Measurements from ENCODE around the gene LYST.

Gene LYST

GRCh38 chr1:235749755-235750300 lies 116.9 kb downstream of the LYST start:
- no peak for DNase-seq

GRCh38 chr1:235748747-235749146 lies 118.0 kb downstream of the LYST start:
- no peak for DNase-seq

DNA sequence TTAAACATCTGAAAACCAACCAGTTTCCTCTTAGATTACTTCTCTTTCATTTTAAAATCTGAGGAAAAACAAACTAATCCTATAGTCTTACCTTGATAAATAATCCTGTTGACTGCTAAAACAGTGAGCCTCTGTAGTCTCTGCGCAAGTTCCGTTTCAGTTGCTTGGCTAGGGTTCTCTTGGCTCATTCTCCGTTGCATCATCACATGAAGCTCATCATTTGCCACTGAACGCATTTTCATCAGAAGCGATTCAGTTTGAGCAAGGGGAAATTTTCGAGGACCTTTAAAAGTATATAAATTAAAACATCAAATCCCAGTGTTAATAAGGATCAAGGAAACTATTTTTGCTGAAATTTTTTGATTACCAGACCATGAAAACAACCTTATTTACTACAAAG lies 120.5 kb downstream of the LYST start:
- no peak for DNase-seq

GRCh38 chr1:235745503-235746136 lies 121.1 kb downstream of the LYST start:
- no peak for DNase-seq

GRCh38 chr1:235742914-235743599 lies 123.6 kb downstream of the LYST start:
- no peak for DNase-seq

GRCh38 chr1:235741294-235741693 lies 125.4 kb downstream of the LYST start:
- no peak for DNase-seq

DNA sequence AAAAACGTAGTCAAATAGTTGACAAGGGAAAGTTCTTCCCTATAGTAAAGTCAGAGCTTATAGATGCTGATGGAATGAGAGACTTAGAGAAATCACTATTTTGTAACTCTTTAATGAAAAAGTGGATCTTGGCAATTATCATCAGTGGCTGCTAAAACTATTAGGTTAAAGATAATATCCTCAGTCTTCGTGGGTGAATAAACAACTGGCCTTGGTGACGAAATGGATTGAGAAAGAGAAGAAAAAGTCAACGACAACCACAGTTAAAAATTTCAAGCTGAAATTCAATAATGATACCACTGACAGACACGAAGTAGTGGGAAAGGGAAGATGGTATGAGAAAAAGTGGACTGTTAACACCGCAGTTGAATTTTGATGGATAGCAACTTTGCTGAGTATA lies 127.1 kb downstream of the LYST start:
- no peak for DNase-seq

DNA sequence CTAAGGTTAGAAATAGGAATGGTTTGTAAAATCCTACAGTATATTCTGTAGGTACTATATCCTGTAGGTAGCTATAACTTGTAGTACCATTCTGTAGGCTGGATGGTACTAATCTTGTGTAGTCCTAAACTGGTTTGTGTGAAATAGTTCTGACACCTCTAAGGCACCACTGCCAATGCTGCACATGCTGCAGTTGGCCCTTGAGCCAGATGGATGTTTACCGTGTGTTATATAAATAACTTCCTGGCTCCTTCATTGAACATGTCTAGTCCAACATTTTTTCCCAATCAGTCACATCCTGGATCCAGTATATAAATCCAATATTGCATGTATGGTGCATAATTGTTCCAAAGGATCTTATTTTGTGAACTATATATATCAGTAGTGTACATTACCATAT lies 127.6 kb downstream of the LYST start:
- no peak for DNase-seq

DNA sequence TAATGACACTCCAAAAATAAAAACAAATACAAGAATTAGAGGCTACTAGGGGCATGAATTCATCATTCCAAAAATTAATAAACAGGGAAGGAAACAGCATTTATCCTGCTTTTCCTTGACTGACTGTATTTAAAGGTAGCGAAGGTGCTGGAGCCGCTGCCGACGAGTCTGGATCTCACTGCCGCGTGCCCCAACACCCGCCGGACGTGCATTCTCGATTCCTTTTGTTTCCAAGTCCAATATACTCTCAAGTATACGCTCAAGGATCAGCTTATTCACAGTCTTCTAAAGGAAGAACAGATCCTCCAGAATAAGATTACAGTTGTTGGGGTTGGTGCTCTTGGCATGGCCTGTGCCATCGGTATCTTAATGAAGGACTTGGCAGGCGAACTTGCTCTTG lies 129.0 kb downstream of the LYST start:
- no peak for DNase-seq

- DNase-seq: no peak
Measured at GRCh38 chr1:235736263-235736662, 130.4 kb downstream of the LYST start.

- no peak for DNase-seq
Measured at GRCh38 chr1:235735621-235736020, 131.1 kb downstream of the LYST start.

DNA sequence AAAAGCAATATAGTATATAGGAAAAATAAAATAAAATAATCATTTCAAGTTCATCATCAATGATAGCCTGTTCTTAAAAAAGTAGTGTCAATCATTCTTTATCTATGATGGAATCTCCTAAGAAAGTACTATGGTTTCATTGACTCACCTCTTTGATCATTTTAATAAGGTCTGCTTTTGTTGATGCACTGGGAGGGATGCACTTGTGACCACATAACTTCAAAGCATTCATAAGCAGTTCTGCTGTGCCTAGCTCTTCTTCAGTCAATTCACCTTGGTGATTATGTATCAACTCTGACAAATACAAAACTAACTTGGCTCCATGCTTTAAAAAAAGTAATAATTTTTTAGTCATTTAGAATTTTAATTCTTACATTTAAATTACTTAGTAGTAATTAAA lies 132.4 kb downstream of the LYST start:
- DNase-seq: no peak

DNA sequence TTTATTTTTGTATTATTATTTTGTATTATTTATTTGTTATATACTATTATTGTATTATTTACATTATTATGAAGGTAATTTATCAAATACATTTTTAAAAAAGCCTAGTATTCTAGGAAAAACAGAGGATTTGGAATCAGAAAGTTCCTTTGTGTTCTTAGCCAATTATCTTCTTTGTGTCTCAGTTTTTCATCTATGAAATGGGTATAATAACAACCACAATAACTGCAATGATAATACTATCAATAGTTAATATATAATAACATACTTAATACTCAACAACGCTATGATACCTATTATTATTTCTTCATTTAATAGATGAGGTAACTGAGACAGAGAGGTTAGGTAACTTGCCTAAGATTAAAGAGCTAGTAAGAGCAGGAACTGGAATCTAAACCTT lies 136.7 kb downstream of the LYST start:
- DNase-seq: no peak

DNA sequence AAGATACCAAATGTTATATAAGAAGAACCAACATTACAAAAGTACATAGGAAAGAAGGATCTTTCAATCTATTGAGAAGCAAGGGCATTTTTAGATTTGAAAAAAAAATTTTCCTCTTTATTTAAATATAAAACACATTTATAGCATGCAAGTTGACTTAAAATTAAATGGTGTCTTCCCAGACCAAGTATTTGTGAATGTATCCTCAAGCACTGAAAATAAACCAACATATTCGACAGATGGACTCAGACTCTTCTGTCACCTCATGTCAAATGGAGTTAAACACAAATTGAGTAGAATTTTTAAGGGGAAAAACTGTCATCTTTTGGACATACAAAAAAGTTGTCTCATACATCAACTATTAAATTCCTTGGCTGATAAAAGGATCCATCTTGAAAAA lies 140.1 kb downstream of the LYST start:
- DNase-seq: no peak

DNA sequence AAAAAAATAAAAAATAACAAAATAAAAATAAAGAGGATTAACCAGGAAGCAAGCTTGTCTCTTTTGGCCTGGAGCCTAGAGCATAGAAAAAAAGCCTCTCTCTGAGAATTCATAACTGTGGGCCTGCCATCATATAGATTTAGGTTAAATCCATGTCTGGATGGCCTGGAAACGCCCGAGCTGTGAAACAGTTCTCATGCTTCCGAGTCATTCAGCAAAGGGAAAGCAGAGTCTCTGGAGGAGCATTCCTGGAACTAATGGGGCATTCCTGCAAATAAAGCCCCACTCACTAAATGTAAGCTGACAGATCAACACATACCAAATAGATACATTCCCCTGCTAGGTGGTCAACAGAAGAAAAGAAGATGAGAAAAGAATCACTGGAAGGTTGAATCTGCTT lies 141.3 kb downstream of the LYST start:
- no peak for DNase-seq

DNA sequence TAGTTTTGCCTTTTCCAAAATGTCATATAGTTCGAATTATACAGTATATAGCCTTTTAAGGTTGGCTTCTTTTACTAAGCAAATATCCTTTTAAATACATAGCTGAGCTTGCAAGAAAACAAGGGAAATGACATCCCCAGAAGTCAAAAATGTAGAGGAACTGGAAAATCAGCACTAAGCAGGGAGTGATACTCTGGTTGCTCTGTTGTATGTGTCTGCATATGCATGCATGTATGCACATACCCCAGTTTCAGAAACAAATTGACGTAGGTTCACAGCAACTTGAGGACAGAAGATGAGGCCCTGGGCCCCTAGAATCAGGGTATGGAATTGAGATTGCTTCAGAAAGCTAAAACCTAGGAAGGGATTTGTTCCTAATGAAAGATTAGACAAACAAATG lies 142.0 kb downstream of the LYST start:
- DNase-seq: no peak

GRCh38 chr1:235722858-235723257 lies 143.8 kb downstream of the LYST start:
- DNase-seq: no peak

GRCh38 chr1:235721982-235722381 lies 144.7 kb downstream of the LYST start:
- no peak for DNase-seq

GRCh38 chr1:235720544-235720943 lies 146.2 kb downstream of the LYST start:
- no peak for DNase-seq

- DNase-seq: no peak
Measured at GRCh38 chr1:235714205-235714897, 152.4 kb downstream of the LYST start.

- DNase-seq: no peak
Measured at GRCh38 chr1:235712812-235713211, 153.9 kb downstream of the LYST start.

GRCh38 chr1:235710687-235711086 lies 156.0 kb downstream of the LYST start:
- DNase-seq: no peak

DNA sequence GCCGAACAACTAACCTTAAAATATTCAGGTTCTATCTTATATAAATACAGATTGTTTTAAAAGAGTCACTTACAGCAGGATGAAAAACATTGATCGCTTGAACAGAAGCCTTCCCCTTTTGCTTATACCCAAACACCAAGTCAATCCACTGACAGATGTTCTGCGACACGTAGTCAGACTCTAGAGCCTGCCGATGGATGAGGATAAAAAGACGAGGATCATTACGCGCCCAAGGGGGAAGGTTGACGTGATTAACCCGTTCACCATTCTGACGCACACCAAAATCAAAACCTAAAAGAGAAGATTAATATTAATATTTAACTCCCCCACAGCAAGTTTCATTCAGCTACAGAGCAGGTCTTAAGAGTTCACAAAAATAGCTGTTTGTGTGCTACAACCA lies 157.7 kb downstream of the LYST start:
- no peak for DNase-seq

DNA sequence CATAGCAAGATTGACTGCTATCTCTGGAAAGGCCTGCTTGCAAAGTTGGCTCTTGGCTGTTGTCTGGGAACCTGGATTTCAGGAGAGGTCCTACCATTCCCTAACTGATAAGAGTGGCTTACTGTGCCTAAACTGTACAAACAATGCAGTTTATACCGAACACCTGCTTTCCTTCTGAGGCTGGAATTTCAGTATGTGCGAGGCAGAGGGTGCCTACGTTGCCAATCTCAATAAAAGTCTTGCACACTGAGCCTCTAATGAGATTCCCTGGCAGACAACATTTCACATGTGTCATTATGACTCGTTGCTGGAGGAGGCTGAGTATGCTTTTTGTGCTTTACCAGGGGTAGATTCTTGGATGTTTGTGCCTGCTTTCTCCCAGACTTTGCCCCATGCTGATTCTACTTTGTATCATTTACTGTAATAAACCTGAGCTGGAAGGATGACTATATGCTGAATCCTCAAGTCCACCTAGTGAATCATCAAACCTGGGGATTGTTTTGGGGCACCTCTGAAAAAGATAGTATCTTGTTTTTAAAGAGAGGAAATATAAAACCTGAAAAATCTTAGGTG lies 158.2 kb downstream of the LYST start:
- no peak for DNase-seq
